WTC11 (cell line): ENCODE measurements around the gene ZCCHC8. TPM values are rescaled to one million over a fixed set of nuclear protein-coding genes. Genes with fewer than 3 reads are reported as not detected.

Experiments used
- ATAC-seq: fragments of 200-7000 bp; cut with Tn5 transposase; 2 replicates; pipeline ENCODE4 v1.10.0; 2021; ENCODE audit warnings: mild to moderate bottlenecking, moderate library complexity
- CTCF ChIA-PET: fragments of 300-600 bp; sonication (Branson Sonifier 250); formaldehyde crosslinking; loops from one replicate; lab custom pipeline; 2021; ENCODE audit warnings: antibody characterized with exemption; lab: Charles Lee
- POLR2A ChIA-PET: fragments of 350-600 bp; sonication (Branson Sonifier 250); formaldehyde crosslinking; loops from one replicate; lab custom pipeline; 2021; ENCODE audit warnings: antibody characterized with exemption; lab: Charles Lee
- DNase-seq: peaks from one replicate; pipeline ENCODE4 v3.0.0; 2021; ENCODE audit warnings: low spot score
- H3K27ac Mint-ChIP-seq: 2 replicates; pipeline ENCODE4 v1.8.0; 2021; ENCODE audit warnings: mixed read lengths
- H3K27me3 Mint-ChIP-seq: 2 replicates; pipeline ENCODE4 v1.8.0; 2021; ENCODE audit warnings: low read depth, mild to moderate bottlenecking, moderate library complexity, mixed read lengths
- H3K36me3 Mint-ChIP-seq: 2 replicates; pipeline ENCODE4 v1.8.0; 2021; ENCODE audit warnings: mixed read lengths
- H3K4me1 Mint-ChIP-seq: 2 replicates; pipeline ENCODE4 v1.8.0; 2022; ENCODE audit warnings: mixed read lengths
- H3K4me3 Mint-ChIP-seq: 2 replicates; pipeline ENCODE4 v1.8.0; 2021; ENCODE audit warnings: mild to moderate bottlenecking, moderate library complexity, mixed read lengths
- H3K9me3 Mint-ChIP-seq: 2 replicates; pipeline ENCODE4 v1.8.0; 2021; ENCODE audit warnings: mixed read lengths
- CTCF ChIP-seq: fragments of 200-600 bp; IDR thresholded peaks from 2 replicates; pipeline ENCODE4 v1.8.0; 2022; ENCODE audit warnings: antibody characterized with exemption
- E2F5 ChIP-seq: sonication (generic); formaldehyde crosslinking; IDR thresholded peaks from 2 replicates; pipeline ENCODE4 v1.8.1; 2022; ENCODE audit warnings: mild to moderate bottlenecking, moderate library complexity, missing genetic modification reagents
- ERG ChIP-seq: fragments of 250-450 bp; sonication (Bioruptor Pico); IDR thresholded peaks from 2 replicates; pipeline ENCODE4 v1.8.0; 2021; ENCODE audit warnings: mild to moderate bottlenecking
- ESRRA ChIP-seq: sonication (generic); formaldehyde crosslinking; IDR thresholded peaks from 2 replicates; pipeline ENCODE4 v1.8.1; 2022; ENCODE audit warnings: mild to moderate bottlenecking, missing genetic modification reagents, borderline replicate concordance
- GABPB1 ChIP-seq: sonication (generic); formaldehyde crosslinking; IDR thresholded peaks from 2 replicates; pipeline ENCODE4 v1.8.1; 2023; ENCODE audit warnings: mild to moderate bottlenecking, missing genetic modification reagents
- MYBL2 ChIP-seq: sonication (generic); formaldehyde crosslinking; IDR thresholded peaks from 2 replicates; pipeline ENCODE4 v1.8.1; 2023; ENCODE audit warnings: mild to moderate bottlenecking, moderate library complexity, missing genetic modification reagents
- NR2C2 ChIP-seq: sonication (generic); formaldehyde crosslinking; IDR thresholded peaks from 2 replicates; pipeline ENCODE4 v1.8.0; 2022; ENCODE audit warnings: mild to moderate bottlenecking, missing genetic modification reagents
- NR3C1 ChIP-seq: sonication (generic); formaldehyde crosslinking; conservative IDR thresholded peaks from 2 replicates; pipeline ENCODE4 v1.8.1; 2023; ENCODE audit warnings: low read depth, mild to moderate bottlenecking, missing genetic modification reagents
- SMAD4 ChIP-seq: sonication (generic); formaldehyde crosslinking; IDR thresholded peaks from 2 replicates; pipeline ENCODE4 v1.8.0; 2022; ENCODE audit warnings: mild to moderate bottlenecking, missing genetic modification reagents
- TP53 ChIP-seq: sonication (generic); formaldehyde crosslinking; IDR thresholded peaks from 2 replicates; pipeline ENCODE4 v1.8.1; 2023; ENCODE audit warnings: mild to moderate bottlenecking, missing genetic modification reagents
- USF1 ChIP-seq: sonication (generic); formaldehyde crosslinking; IDR thresholded peaks from 2 replicates; pipeline ENCODE4 v1.8.0; 2022; ENCODE audit warnings: mild to moderate bottlenecking, missing genetic modification reagents
- ZBTB21 ChIP-seq: sonication (generic); formaldehyde crosslinking; IDR thresholded peaks from 2 replicates; pipeline ENCODE4 v1.8.1; 2023; ENCODE audit warnings: mild to moderate bottlenecking, missing genetic modification reagents, borderline replicate concordance
- ZNF219 ChIP-seq: sonication (generic); formaldehyde crosslinking; IDR thresholded peaks from 2 replicates; pipeline ENCODE4 v1.8.0; 2023; ENCODE audit warnings: missing genetic modification reagents, mild to moderate bottlenecking, borderline replicate concordance
- ZNF263 ChIP-seq: sonication (generic); formaldehyde crosslinking; IDR thresholded peaks from 2 replicates; pipeline ENCODE4 v1.8.1; 2022; ENCODE audit warnings: low read depth, mild to moderate bottlenecking, moderate library complexity, missing genetic modification reagents
- ZNF425 ChIP-seq: fragments of 250-450 bp; sonication (Bioruptor Pico); conservative IDR thresholded peaks from 2 replicates; pipeline ENCODE4 v1.9.0; 2021; ENCODE audit warnings: mild to moderate bottlenecking
- total RNA-seq: library from RNA; stranded (reverse); gene quantifications from 3 replicates; pipeline ENCODE4 v1.2.3, GENCODE V29; 2021
- TF ChIP-seq, protein P1 (sequence below): sonication (generic); formaldehyde crosslinking; IDR thresholded peaks from 2 replicates; pipeline ENCODE4 v1.8.0; 2022; ENCODE audit warnings: mild to moderate bottlenecking, missing genetic modification reagents
- TF ChIP-seq, protein P2 (sequence below): sonication (generic); formaldehyde crosslinking; IDR thresholded peaks from 2 replicates; pipeline ENCODE4 v1.8.1; 2022; ENCODE audit warnings: low read depth, missing genetic modification reagents, borderline replicate concordance
- TF ChIP-seq, protein P3 (sequence below): sonication (generic); formaldehyde crosslinking; IDR thresholded peaks from 2 replicates; pipeline ENCODE4 v1.8.1; 2022; ENCODE audit warnings: low read depth, mild to moderate bottlenecking, moderate library complexity, missing genetic modification reagents, borderline replicate concordance
- TF ChIP-seq, protein P4 (sequence below): sonication (generic); formaldehyde crosslinking; IDR thresholded peaks from 2 replicates; pipeline ENCODE4 v1.8.0; 2022; ENCODE audit warnings: mild to moderate bottlenecking, missing genetic modification reagents

The ZCCHC8 gene
- total RNA-seq, 1 experiment from 2014 or later, result 28.4 TPM

DNA sequence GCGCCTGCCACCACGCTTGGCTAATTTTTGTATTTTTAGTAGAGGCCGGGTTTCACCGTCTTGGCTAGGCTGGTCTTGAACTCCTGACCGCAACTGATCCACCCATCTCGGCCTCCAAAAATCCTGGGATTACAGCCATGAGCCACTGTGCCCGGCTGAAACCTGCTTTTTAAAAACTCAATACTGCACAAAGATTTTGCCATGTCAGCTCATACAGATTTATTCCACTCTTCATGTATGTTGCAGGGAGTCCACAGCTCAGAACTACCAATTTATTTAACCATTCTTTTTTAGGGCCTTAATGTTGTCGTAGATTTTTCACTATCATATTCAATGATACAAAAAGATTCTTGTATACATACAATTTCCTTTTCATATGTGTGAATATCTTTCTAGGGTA is 20.0 kb downstream of the ZCCHC8 start:
- Mint-ChIP-seq H3K27ac (no peak overlapping the region), H3K4me1 (no peaks in the 10 kb centered on the region), H3K9me3 (peaks cover 4% of the 10 kb centered on the region), H3K4me3 (no peak overlapping the region), H3K27me3 (no peaks in the 10 kb centered on the region), H3K36me3 (peaks cover 76% of the 10 kb centered on the region)
- ChIA-PET POLR2A (no interaction called here), CTCF (interaction anchor here (1.5 kb wide), 1 partner anchor 9 kb away, joined by 4 read pairs; no protein-coding TSS in a partner anchor)
- TF ChIP-seq ZBTB21 (CRISPR knock-in tag), result no peak
- TF ChIP-seq, protein P1, sequence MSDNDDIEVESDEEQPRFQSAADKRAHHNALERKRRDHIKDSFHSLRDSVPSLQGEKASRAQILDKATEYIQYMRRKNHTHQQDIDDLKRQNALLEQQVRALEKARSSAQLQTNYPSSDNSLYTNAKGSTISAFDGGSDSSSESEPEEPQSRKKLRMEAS (CRISPR knock-in tag), result no peak
- TF ChIP-seq ZNF263, result no peak
- TF ChIP-seq, protein P2, sequence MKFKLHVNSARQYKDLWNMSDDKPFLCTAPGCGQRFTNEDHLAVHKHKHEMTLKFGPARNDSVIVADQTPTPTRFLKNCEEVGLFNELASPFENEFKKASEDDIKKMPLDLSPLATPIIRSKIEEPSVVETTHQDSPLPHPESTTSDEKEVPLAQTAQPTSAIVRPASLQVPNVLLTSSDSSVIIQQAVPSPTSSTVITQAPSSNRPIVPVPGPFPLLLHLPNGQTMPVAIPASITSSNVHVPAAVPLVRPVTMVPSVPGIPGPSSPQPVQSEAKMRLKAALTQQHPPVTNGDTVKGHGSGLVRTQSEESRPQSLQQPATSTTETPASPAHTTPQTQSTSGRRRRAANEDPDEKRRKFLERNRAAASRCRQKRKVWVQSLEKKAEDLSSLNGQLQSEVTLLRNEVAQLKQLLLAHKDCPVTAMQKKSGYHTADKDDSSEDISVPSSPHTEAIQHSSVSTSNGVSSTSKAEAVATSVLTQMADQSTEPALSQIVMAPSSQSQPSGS (CRISPR knock-in tag), result no peak
- no peak for TF ChIP-seq ZNF425 (CRISPR knock-in tag)
- no peak for TF ChIP-seq CTCF
- no peak for TF ChIP-seq ZNF219
- TF ChIP-seq, protein P3, sequence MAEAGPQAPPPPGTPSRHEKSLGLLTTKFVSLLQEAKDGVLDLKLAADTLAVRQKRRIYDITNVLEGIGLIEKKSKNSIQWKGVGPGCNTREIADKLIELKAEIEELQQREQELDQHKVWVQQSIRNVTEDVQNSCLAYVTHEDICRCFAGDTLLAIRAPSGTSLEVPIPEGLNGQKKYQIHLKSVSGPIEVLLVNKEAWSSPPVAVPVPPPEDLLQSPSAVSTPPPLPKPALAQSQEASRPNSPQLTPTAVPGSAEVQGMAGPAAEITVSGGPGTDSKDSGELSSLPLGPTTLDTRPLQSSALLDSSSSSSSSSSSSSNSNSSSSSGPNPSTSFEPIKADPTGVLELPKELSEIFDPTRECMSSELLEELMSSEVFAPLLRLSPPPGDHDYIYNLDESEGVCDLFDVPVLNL (CRISPR knock-in tag), result no peak
- no peak for TF ChIP-seq ERG (CRISPR knock-in tag)
- TF ChIP-seq MYBL2, result no peak
- TF ChIP-seq USF1 (CRISPR knock-in tag), result no peak
- TF ChIP-seq SMAD4, result no peak
- no peak for TF ChIP-seq E2F5 (CRISPR knock-in tag)
- TF ChIP-seq NR3C1 (CRISPR knock-in tag), result no peak
- ATAC-seq (no peak), DNase-seq (no peak)

- peaks cover 56% of the 10 kb centered on the region for H3K36me3 Mint-ChIP-seq
- POLR2A ChIA-PET, result no interaction called here
- no peak overlapping the region for H3K4me3 Mint-ChIP-seq
- no peak for DNase-seq
- no peaks in the 10 kb centered on the region for H3K4me1 Mint-ChIP-seq
- ATAC-seq, result no peak
- no peak for TF ChIP-seq NR2C2 (CRISPR knock-in tag)
- TF ChIP-seq, protein P4, sequence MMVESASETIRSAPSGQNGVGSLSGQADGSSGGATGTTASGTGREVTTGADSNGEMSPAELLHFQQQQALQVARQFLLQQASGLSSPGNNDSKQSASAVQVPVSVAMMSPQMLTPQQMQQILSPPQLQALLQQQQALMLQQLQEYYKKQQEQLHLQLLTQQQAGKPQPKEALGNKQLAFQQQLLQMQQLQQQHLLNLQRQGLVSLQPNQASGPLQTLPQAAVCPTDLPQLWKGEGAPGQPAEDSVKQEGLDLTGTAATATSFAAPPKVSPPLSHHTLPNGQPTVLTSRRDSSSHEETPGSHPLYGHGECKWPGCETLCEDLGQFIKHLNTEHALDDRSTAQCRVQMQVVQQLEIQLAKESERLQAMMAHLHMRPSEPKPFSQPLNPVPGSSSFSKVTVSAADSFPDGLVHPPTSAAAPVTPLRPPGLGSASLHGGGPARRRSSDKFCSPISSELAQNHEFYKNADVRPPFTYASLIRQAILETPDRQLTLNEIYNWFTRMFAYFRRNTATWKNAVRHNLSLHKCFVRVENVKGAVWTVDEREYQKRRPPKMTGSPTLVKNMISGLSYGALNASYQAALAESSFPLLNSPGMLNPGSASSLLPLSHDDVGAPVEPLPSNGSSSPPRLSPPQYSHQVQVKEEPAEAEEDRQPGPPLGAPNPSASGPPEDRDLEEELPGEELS, result no peak
- no peak for TF ChIP-seq GABPB1 (CRISPR knock-in tag)
- TF ChIP-seq CTCF, result no peak
- TF ChIP-seq NR3C1 (CRISPR knock-in tag), result no peak
- TF ChIP-seq ESRRA, result no peak
- no peak for TF ChIP-seq TP53 (CRISPR knock-in tag)
- H3K27me3 Mint-ChIP-seq, result no peaks in the 10 kb centered on the region
- no peaks in the 10 kb centered on the region for H3K9me3 Mint-ChIP-seq
- CTCF ChIA-PET, result interaction anchor here (0.6 to 5.2 kb wide), 2 partner anchors 74 to 301 kb away, joined by 3 to 126 read pairs; no protein-coding TSS in a partner anchor
- H3K27ac Mint-ChIP-seq, result no peak overlapping the region; the same call in 1 of the 2 replicates
Observed at GRCh38 chr12:122474324-122474716, 26.4 kb downstream of the ZCCHC8 start.
